ENCODE results near the gene RAB20.
"Not testable (repeated sequence)": the region's sequence is repeated elsewhere in the genome, so short reads cannot be mapped to it uniquely, and the experiment has no call there.

The RAB20 gene

DNA sequence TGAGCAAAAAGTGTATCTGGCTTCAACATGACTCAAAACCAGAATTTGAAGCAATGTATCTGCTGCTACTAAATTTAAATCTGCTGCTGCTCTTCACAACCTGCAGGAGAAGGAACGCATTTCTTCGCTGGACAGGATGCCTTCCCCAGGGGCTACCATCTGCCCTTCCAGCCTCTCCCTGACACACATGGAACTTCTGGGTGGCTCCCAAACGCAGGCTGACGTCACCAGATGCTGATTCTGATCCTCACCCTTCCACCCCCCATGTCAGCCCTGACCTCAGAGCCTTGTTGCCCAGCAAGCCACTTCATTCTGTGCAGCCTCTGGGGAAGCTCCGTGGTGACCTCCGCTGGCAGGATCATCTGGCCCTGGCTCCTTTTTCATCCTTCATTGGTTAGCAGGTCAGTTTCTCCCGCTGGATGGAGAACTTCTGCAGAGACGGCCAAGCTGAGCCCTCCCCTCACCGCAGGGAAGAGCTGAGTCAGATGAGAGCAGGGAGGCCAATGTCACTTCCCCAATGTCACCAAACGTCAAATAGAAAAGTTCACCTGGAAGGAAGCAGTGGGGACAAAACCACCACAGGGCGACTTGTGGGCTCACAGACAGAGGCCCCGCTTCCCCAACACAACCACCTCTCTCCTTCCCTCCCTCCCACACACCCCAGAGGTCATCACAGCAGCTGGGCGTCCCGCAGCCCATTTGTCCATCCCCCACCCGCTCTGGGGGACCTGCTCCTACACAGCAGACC, 14.0 kb upstream of the RAB20 start:
- no peak for DNase-seq

DNA sequence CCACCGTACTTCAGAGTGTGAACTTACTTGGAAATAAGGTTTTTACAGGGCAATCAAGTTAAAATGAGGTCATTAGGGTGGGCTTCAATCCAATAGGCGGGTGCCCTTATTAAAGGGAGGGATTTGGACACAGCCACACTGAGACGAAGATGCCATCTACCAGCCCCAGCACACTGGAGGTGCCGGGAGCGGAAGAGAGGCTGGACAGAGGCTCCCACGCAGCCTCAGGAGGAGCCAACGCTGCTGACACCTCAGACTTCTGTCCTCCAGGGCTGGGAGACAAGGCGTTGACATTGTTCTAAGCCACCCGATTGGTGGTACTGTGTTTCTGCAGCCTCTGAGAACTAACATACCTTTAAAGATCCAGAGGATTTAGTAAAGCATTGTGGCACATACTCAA, 12.6 kb upstream of the RAB20 start:
- DNase-seq: no peak

DNA sequence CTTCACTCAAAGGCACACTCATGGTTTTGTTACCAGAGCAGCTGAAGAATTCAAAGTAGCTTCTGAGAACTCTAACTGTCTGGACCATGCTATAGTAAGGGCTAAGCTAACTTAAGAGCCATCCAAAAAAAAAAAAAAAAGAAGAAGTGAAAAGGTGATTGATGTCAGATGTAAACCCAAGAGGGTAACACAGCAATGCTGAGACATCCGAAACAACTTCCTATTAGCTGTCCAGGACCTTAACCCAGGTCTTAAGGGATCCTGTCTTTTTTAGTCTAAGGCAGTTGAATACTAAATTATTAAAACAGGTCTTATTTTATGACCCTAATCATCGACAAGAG, 11.2 kb upstream of the RAB20 start:
- no peak for DNase-seq

DNA sequence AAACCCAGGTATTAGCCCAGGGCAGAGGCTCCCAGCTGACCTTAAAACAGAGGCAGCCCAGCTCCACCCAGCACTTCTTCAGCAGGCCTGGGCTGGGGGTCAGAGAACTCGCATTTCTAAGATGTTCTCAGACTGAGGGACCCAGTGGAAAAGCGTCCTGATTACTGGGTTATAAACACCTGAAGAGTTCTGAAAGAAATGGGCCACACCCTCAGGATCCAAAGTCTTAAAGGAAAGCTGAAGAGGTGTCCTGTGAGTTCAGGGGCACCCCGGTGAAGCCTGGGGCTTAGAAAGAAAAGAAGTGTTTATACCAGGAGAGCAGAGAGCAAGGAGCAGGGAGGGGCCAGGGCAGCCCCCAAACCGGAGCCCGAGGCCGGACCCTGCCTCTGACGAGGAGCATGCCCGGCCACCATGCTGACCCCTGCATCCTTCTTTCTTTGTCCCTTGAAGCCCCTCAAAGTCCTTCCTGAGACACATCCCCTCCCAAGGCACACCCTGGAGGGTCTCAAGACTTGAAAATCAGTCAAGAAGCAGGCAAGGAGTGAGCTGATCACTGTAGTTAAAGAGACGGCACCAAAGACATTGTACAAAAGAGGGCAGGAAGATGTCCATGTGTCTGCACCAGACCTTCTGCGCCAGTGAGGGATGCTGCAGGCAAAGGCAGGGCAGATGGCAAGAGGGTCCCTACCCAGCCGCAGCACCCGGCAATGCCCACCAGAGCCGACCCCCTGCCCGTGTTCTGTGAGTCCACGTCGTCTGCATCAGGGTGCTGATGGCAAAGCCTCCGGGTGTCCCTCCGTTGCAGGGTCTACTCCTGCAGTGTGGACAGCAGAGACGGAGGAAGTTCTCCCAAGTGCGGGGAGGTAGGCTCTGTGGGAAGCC, 10.6 kb upstream of the RAB20 start:
- no peak for DNase-seq

DNA sequence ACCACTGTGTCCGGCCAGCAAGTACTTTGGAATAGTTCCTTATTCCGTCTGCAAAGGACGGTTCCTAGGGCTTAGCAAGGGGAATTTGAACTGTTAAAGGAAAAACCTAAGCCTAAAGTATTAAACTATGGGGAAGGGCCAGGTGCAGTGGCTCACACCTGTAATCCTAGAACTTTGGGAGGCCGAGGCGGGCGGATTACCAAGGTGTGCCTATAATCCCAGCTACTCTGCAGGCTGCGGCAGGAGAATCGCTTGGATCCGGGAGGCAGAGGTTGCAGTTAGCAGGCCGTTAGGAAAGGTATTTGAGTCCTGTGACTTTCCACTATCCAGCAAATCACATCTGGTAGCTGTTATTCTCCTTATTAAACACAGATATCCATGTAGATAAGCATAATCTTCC, 9.4 kb upstream of the RAB20 start:
- no peak for DNase-seq

DNA sequence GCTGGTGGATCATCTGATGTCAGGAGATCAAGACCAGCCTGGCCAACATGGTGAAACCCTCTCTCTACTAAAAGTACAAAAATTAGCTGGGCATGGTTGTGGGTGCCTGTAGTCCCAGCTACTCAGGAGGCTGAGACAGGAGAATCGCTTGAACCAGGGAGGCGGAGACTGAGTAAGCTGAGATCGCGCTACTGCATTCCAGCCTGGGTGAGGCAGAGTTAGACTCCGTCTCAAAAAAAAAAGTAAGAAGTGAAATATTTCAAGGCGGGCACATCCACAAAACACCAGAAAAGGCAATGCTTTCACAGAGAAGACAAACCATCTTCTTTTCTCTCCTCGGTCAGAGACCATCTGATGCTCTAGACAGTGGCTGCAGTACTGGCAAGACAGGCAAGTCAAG, 8.4 kb upstream of the RAB20 start:
- DNase-seq: not testable (repeated sequence)

DNA sequence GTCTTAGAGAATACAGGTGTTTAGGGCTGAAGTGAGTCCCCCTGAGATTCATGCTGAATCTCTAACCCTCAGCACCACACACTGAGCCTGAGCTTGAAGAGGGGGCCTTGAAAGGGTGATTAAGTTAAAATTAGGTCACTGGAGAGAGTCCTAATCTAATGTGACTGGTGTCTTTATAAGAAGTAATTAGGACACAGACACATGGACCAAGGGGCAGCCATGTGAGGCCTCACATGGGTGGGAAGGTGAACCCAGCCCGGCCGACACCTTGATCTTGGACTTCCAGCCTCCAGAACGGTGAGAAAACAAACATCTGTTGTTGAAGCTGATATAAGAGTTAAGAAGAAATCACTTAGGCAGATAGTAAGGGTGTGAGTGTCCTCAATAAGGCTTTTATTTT, 7.1 kb upstream of the RAB20 start:
- DNase-seq: no peak

DNA sequence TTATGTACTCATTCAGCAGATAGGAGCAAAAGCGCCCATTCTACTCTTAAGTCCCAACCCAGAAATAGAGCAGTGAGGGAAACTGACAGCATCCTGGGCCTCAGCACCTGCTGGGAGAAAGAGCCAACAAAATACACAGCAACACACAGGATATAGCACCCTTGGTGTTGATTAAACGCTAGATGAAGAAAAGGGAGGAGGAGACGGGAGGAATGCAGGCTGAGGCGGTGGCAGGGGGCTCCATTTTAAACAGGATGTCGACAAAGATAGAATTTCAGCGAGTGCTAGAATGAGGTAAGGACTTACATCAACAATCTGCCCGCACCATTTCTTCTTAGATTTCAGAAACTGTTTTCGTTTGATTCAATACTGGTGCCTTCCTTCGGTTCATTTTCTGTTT, 4.6 kb upstream of the RAB20 start:
- no peak for DNase-seq

DNA sequence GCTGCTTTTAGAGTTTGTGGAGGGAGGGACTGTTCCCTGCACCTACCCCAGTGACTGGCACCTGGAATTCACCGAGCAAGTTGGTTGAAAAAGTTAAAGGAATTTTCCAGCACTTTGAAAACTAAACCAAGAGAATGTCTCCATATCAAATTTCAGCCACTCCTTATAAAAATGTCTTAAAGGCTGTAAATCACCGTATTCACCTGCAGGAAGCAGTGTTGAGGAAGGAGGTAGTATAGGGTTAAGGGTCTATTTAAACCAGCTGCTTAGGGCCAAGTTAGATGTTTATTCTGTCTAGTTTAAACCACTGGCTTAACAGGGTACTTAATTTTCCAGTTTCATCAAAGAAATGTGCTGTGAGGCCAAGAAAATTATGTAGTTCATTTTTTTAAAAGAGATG, 3.8 kb upstream of the RAB20 start:
- no peak for DNase-seq

DNA sequence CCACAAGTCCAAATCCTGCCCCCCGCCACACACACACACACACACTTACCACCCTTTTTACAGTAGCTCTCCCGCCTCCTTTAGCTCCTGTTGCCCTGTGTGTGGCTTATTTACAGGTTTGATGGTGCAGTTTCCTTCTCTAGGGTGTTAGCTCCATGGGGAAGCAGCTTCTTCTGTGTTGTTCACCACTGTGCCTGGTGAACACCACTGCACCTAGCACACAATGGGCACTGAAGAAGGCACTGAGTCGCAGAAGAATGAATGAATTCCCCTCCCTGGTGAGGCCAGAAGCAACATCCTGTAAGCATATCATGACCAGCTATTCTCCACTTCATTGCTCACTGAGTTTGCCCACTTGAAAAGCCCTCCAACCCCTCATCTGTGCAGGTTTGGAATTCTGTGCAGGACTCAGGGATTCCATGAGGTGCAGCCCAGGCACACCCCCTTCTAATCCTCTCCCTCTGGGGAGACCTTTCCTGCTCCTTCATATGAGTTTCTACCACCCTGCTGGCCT, 3.0 kb upstream of the RAB20 start:
- no peak for DNase-seq

DNA sequence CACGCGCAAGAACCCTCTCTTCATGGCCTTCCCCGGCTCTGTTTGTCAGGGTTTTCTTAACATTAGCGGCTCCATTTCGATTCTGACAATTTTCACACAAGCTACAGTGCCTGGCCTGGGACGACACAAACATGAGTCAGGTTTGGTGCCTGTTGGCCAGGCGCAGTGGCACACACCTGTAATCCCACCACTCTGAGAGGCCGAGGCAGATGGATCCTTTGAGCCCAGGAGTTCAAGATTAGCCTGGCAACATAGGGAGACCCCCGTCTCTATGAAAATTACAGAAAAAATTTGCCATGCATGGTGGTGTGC, 1.9 kb upstream of the RAB20 start:
- no peak for DNase-seq

DNA sequence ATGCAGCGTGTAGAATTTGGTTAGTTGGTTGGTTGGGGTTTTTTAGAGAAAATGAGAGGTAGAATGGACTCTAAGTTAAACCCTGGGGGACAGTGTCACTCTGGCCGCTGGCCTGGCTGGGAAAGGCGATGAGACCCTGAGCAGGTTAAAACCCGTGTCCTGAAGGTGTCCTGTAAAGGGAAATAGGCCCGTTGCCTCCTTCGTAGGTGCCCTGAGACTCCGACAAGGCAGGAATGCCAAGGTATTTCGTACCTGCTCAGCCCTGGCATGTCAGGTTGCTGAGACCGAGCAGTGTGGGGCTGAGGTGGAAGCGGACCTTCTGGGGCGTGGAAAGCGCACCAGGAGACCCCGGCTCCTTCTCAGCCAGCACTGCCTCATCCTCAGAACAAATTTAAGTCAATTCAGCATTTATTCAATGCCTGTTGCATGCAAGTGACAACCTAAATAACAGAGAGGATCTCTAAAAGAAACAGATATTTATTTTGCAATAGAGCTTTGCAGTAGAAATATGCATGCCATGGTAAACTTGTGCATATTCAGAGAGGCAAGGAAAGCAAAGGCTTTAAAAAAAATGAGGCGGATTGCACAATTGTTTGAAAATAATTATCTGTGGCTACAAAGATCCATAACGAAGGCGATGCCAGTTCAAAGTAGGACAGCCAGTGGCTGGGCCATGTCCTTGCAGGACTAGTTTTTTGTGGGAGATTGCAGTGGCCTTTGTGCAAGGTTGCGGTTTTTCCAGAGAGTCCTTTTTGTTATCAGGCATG, 1.4 kb upstream of the RAB20 start:
- no peak for DNase-seq

DNA sequence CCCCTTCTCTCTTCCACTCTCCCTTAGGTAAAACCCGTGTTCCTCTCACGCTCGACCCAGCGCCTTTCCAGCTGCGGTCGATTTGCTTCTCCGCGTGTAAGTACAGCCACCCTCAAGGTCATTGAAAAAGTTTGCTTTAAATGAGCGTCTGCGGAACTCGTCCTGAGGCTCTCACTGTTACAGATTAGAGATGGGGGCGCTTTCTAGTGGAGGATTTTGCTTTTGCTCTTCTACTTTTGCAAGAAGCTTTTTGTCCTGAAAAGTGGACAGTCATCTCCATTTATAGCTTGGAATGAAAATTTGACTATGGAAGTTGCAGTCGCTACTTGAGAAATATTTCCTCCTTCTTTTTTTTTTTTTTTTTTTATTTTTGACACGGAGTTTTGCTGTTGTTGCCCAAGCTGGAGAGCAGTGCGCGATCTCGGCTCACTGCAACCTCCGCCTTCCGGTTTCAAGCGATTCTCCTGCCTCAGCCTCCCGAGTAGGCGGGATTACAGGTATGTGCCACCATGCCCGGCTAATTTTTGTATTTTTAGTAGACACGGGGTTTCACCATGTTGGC, 595 bp upstream of the RAB20 start:
- DNase-seq: peak; percentile 71

DNA sequence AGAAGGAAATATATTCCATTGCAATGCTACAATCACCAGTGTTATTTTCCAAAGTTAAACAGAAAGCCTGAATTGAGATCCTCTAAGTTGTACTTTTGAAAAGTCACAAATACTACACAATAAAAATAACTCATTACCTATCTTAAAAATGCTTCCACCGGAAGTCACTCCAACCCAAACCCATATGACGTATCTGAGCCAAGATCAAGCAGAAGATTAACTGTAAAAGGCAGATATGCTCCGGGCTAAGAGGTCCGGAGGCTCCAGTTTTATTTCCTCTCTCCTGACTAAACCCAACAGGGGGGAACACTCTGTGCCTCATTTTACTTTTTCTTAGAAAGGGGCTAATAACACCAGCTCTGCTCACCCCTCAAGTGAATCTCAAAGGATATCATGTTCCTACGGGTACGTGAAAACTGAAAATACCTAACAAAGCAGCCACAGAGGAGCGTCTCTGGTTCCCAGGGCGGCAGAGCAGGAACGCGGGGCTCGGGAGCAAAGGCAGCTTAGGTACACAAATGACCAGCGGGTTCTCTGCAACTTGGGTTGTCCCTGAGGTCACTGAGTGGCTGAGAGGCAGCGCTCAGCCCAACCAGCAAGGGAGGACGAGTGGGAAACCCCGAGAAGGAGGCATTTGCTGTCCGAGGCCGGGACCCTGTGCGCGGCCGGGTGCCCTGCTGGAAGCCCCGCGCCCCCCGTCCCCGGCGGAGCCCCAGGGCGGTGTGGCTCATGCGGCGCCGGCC, 750 bp downstream of the RAB20 start:
- DNase-seq: peak; percentile 32

DNA sequence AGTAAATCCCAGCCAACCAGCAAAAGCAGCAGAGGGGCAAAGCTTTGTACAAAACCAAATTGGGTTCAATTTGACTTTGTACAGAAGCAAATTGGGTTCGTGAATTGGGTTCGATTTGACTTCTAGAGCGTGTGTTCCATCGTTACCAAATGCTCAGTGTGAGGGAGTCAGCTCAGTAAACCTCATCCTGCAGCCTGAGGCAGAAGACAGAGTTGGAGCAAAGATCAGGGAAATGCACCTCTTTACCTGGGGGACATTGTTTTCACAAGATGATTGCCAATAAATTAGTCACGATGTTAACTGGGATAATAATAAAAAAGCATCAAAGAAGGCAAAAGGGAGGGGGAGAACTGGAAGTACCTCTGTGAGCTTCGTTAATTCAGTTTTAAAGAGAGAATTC, 1.5 kb downstream of the RAB20 start:
- DNase-seq: no peak

DNA sequence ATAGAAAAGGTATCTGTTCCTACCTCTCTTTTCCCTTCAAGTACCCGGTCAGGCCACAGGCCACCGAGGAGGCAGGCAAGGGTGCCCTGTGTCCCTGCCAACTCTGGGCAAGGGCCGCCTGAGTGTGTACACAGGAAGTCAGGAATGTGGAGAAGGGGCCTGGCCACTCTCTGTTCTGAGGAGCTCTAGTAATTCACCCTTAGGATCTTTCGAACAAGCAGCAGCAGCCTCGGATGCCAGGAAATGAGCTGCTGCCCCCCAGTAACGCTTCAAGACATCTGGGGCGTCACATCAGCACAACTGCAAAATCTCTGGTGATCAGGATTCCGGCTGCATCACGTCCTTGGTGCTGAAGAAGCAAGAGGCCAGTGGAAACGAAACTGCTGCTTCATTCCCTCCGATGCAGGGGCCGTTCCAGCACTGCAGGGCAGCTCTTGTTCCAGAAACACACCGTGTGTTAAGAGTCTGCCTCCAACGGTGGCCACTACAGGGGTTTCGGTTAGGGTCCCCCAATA, 2.0 kb downstream of the RAB20 start:
- DNase-seq: no peak

DNA sequence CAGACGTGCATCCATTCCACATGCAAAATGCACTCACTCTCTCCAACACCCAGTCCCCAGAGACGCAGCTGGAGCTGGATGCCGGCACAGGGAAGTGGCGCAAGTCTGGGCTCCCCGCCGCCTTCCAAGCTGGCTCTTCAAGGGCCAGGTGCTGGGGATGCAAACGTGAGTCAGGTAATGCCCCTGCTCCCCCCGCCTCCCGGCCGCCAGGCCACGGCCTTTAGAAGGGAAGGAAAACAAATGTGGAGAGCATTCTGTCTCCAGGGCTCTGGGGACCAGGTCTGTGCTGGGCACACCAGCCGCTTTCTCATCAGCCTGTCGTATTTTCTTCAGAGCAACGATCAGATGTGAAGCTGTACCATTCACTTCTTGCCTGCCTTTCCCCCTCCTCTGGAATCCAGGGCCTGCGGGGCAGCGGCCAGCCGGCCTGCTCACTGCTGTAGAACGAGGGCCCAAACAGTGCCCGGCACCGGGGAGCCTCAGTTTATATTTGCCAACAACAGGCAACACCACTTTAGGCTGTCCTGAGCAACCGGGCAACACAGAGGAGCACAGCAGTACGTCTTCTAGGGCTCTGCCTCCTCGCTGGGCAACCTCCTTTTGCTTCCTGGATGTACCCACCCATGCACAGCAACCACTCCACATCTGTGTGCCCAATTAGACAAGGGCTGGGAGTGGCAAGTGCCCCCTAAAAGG, 3.8 kb downstream of the RAB20 start:
- DNase-seq: no peak

DNA sequence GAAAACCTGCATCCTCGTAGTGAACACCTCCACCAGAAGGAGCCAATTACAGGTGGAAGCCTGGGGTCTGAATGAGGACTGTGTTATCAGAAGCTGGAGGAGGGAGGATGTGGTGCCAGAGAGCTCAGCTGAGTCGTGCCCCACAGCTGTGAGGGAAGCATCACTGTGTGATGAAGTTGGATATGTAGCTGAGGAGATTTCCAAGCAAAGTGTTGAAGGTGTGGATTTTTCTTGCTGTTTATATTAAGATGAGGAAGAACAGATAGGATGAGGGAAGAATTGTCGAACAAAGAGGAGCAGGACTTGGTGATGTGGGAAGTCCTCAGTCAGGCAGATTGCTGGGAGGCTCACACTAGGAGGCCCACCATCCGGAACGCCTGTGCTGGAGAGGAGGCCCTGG, 4.4 kb downstream of the RAB20 start:
- no peak for DNase-seq

DNA sequence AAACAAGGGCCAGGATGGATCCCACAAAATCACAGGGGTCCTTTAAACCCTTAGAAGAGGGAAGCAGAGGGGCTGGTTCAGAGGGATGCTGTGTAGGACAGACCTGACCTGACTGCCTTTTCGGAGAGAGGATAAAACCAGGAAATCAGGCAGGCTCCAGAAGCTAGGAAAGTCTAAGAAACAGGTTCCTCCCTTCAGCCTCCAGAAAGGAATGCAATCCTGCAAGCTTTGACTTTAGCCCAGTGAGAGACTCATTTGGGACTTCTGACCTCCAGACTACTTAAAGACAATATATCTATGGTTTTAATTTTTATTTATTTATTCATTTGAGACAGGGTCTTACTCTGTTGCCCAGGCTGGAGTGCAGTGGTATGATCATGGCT, 5.3 kb downstream of the RAB20 start:
- DNase-seq: no peak

DNA sequence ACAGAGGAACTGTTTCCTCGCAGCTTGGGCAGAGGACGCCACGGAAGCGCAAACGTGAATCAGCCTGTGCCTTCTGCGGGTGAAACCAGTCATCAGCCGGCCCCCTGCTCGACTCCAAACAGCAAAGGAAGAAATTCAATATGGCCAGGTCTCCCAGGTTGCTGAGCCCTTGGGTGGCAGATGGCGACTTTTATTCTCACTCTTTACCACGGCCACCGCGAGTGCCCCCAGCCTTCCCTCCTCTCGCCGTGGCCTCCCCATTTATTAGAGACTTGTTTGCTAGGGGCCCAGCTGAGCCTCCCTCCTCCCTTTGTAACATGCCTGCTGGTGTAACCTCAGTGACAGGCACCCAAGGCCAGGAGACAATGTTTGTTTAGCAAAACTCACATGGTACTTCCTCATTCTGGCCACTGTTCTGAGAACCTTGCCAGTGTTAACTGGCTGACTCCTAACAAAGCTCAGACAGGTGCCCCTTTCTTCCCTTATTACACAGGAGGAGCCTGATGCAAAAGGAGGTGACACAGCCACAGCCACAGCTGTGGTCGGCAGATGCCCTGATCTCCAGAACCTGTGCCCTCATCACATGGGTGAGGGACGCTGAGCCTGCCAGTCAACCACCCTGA, 5.8 kb downstream of the RAB20 start:
- DNase-seq: no peak

DNA sequence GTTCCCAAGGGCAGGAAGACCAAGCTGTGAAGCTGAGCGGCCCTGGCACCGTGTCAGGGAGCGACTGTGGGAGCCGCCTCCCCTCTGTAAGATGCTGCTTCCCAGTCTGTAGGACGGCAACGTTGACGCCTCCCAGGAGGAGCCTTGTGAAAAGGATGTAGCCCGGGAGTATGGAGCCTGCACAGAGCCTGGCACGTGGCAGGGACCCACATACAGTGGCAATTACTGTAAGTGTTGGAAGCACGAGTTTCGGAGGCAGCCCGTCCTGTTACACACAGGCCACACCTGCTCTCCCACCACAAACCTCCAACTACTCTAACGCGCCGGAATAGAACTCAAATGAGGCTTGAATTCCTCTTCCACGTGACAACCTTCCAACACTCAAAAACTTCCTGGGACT, 6.6 kb downstream of the RAB20 start:
- DNase-seq: no peak
